ENCODE results near the gene PAWR.

PAWR gene

DNA sequence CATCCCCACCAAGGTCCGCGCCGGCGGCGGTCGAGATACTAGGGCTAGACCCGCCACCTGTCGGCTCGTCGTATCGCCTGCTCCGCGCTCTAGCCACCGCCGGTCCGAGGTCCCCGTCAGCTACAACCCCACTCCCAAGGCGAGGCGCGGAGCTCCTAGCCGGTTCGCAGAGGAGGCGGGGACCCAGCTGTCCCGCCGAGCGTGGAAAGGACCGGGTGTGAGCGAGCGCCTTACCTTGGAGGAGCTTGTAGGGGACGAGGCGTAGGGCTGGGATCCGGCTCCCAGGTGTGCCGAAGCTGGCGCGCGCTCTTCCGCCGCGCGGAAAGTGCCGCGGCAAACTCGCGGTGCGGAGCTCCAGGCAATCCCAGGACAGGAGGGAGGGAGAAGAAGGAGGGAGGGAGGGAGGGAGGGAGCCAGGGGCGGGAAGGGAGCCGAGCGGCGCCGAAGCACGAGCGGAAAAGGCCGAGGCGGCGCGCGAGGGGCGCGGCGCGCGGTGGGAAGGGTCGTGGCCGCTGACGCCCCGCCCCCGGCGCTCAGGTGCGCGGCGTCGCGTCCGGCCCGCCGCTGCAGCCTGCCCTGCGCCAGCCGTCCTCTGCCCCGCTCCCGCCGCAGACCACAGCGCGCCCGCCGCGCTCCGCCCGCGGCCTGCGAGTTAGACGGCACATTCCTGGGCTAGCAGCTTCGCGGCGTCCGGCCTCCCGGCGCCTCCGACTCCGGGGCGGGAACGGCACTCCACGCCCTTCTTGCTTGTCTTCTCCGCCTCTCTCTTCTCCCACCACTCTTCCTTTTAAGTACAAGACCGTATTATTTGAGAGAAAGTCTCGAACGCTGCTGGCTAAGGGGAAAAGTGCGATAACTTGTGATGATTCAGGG, at the start of gene PAWR:
PAWR (minus strand) TSS at position 327 of the 873 bp plus-strand sequence. CDS start 720 bp downstream, outside the sequence.
- H3K4me3 Mint-ChIP-seq: peak within 1 kb of the TSS; percentile 91
- H3K27me3 Mint-ChIP-seq: peaks cover 53% of the 10 kb centered on the region
- H3K27ac Mint-ChIP-seq: no peak within 1 kb of the TSS
- H3K4me1 Mint-ChIP-seq (ENCODE audit: low read depth): peaks cover 15% of the 10 kb centered on the region
- H3K9me3 Mint-ChIP-seq (ENCODE audit: low read depth): peaks cover 1% of the 10 kb centered on the region
- H3K36me3 Mint-ChIP-seq: no peaks in the 10 kb centered on the region

- Mint-ChIP-seq H3K36me3 (no peaks in the 10 kb centered on the region), H3K4me1 (ENCODE audit: low read depth) (no peaks in the 10 kb centered on the region), H3K27ac (no peak overlapping the region), H3K27me3 (peaks cover 8% of the 10 kb centered on the region), H3K4me3 (no peak overlapping the region), H3K9me3 (ENCODE audit: low read depth) (no peaks in the 10 kb centered on the region)
Observed at GRCh38 chr12:79737875-79738718, 47.3 kb upstream of the PAWR start.

GRCh38 chr12:79732638-79733037, 41.9 kb upstream of the PAWR start:
- peaks cover 1% of the 10 kb centered on the region for H3K27me3 Mint-ChIP-seq
- no peak overlapping the region for H3K27ac Mint-ChIP-seq
- no peaks in the 10 kb centered on the region for H3K36me3 Mint-ChIP-seq
- no peaks in the 10 kb centered on the region for H3K4me1 Mint-ChIP-seq (ENCODE audit: low read depth)
- H3K4me3 Mint-ChIP-seq: no peak overlapping the region
- no peaks in the 10 kb centered on the region for H3K9me3 Mint-ChIP-seq (ENCODE audit: low read depth)

GRCh38 chr12:79725987-79726386, 35.2 kb upstream of the PAWR start:
- H3K9me3 Mint-ChIP-seq (ENCODE audit: low read depth): no peaks in the 10 kb centered on the region
- no peak overlapping the region for H3K27ac Mint-ChIP-seq
- H3K4me3 Mint-ChIP-seq: no peak overlapping the region
- no peaks in the 10 kb centered on the region for H3K36me3 Mint-ChIP-seq
- peaks cover 6% of the 10 kb centered on the region for H3K27me3 Mint-ChIP-seq
- no peaks in the 10 kb centered on the region for H3K4me1 Mint-ChIP-seq (ENCODE audit: low read depth)

DNA sequence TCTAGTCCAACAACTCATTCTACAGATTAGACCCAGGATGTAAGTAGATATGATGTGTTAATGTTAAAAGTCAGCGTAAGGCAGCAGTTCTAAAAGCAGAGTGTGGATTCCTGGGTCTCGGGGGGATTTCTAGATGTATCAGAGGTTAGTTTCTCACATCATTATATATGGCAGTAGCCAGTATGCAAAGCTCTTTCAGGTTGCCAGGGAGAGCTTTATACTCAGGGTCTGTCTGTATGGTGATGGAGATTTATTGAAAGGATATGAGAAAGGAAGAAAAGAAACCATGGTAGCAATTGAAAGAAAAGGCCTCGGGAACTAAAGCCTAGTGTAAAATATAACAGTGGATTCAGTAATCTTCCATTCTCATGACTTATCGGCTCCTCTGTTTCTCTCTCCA, 26.2 kb upstream of the PAWR start:
- no peaks in the 10 kb centered on the region for H3K9me3 Mint-ChIP-seq (ENCODE audit: low read depth)
- no peaks in the 10 kb centered on the region for H3K4me1 Mint-ChIP-seq (ENCODE audit: low read depth)
- H3K4me3 Mint-ChIP-seq: no peak overlapping the region
- no peaks in the 10 kb centered on the region for H3K36me3 Mint-ChIP-seq
- no peak overlapping the region for H3K27ac Mint-ChIP-seq
- no peaks in the 10 kb centered on the region for H3K27me3 Mint-ChIP-seq

- no peaks in the 10 kb centered on the region for H3K9me3 Mint-ChIP-seq (ENCODE audit: low read depth)
Observed at GRCh38 chr12:79715308-79715707, 24.5 kb upstream of the PAWR start.

DNA sequence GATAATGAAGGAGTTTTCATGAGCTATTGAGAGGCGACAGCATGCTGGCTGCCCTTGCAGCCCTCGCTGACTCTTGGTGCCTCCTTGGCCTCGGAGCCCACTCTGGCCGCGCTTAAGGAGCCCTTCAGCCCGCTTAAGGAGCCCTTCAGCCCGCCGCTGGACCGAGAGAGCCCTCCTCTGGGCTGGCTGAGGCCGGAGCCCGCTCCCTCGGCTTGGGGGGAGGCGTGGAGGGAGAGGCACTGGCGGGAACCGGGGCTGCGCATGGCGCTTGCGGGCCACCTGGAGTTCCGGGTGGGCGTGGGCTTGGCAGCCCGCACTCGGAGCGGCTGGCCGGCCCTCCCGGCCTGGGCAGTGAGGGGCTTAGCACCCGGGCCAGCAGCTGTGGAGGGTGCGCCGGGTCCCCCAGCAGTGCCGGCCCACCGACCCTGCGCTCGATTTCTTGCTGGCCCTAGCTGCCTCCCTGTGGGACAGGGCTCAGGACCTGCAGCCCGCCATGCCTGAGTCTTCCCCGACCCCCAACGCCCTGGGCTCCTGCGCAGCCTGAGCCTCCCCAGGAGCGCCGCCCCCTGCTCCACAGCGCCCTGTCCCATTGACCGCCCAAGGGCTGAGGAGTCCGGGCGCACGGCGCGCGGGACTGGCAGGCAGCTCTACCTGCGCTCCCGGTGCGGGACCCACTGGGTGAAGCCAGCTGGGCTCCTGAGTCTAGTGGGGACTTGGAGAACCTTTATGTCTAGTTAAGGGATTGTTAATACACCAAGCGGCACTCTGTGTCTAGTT, 20.1 kb upstream of the PAWR start:
- Mint-ChIP-seq H3K4me1 (ENCODE audit: low read depth) (no peaks in the 10 kb centered on the region), H3K36me3 (no peaks in the 10 kb centered on the region), H3K27me3 (peaks cover 3% of the 10 kb centered on the region)

More at GRCh38 chr12:79715308-79715707, 24.5 kb upstream of the PAWR start:
- Mint-ChIP-seq H3K36me3 (no peaks in the 10 kb centered on the region), H3K4me3 (no peak overlapping the region), H3K27me3 (peaks cover 2% of the 10 kb centered on the region), H3K27ac (no peak overlapping the region), H3K4me1 (ENCODE audit: low read depth) (no peaks in the 10 kb centered on the region)

GRCh38 chr12:79707830-79708229, 17.1 kb upstream of the PAWR start:
- H3K36me3 Mint-ChIP-seq: no peaks in the 10 kb centered on the region
- H3K27ac Mint-ChIP-seq: no peak overlapping the region
- H3K4me1 Mint-ChIP-seq (ENCODE audit: low read depth): no peaks in the 10 kb centered on the region
- H3K4me3 Mint-ChIP-seq: no peak overlapping the region
- peaks cover 8% of the 10 kb centered on the region for H3K27me3 Mint-ChIP-seq
- H3K9me3 Mint-ChIP-seq (ENCODE audit: low read depth): no peaks in the 10 kb centered on the region

More for the DNA sequence above, 20.1 kb upstream of the PAWR start:
- Mint-ChIP-seq H3K9me3 (ENCODE audit: low read depth) (no peaks in the 10 kb centered on the region), H3K4me3 (no peak overlapping the region), H3K27ac (no peak overlapping the region)

DNA sequence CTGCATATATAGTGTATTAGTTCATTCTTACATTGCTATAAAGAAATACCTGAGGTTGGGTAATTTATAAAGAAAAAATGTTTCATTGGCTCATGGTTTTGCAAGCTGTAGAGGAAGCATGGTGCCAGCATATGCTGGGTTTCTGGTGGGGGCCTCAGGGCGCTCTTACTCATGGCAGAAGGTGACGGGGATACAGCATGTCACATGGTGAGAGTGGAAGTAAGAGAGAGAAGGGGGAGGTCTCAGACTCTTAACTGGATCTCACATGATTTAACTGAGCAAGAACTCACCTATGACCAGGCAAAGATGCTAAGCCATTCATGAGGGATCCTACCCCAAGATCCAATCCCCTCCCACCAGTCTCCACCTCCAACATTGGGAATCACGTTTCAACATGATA, 15.9 kb upstream of the PAWR start:
- Mint-ChIP-seq H3K27me3 (peaks cover 11% of the 10 kb centered on the region), H3K9me3 (ENCODE audit: low read depth) (no peaks in the 10 kb centered on the region), H3K4me3 (no peak overlapping the region), H3K4me1 (ENCODE audit: low read depth) (no peaks in the 10 kb centered on the region), H3K27ac (no peak overlapping the region), H3K36me3 (no peaks in the 10 kb centered on the region)

- no peak overlapping the region for H3K27ac Mint-ChIP-seq
- no peaks in the 10 kb centered on the region for H3K36me3 Mint-ChIP-seq
- H3K4me1 Mint-ChIP-seq (ENCODE audit: low read depth): no peaks in the 10 kb centered on the region
- no peak overlapping the region for H3K4me3 Mint-ChIP-seq
- peaks cover 11% of the 10 kb centered on the region for H3K27me3 Mint-ChIP-seq
- no peaks in the 10 kb centered on the region for H3K9me3 Mint-ChIP-seq (ENCODE audit: low read depth)
Observed at GRCh38 chr12:79706156-79706555, 15.4 kb upstream of the PAWR start.

DNA sequence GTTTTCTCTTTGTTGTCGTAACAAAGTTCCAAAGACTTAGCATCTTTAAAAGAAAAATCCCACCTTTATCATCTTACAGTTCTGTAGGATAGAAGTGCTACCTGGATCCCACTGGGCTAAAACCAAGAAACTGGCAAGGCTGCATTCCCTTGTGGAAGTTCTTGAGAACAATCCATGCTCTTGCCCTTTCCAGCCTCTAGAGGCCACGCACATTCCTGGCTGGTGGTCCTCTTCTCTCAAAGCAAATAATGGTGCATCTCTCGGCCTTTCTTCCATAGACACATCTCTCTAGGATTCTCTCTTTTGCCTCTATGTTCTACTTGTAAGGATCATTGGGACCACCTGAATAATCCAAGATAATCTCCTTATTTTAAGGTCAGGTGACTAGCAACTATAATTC, 8.2 kb upstream of the PAWR start:
- Mint-ChIP-seq H3K4me1 (ENCODE audit: low read depth) (no peaks in the 10 kb centered on the region), H3K4me3 (no peak overlapping the region)

DNA sequence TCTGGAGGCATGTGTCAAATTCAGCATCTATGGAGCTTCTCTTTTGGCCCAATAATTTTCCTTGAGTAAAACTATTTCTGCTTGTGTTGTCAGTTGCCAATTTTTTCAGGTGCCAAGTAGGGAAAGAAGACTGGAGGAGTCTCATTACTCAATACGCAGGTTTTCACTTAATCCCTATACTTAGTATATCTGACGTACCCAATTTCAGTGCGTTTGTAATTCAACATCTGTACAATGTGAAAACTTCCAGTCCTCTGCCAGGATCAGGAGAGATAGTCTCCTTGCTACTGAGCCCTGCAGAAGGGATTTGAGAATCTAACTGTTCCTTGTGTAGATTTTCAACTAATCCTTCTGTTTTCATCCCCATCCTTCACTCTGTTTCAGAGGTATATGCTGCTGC, 5.7 kb upstream of the PAWR start:
- peaks cover 28% of the 10 kb centered on the region for H3K27me3 Mint-ChIP-seq
- peaks cover 4% of the 10 kb centered on the region for H3K4me1 Mint-ChIP-seq (ENCODE audit: low read depth)
- H3K9me3 Mint-ChIP-seq (ENCODE audit: low read depth): peaks cover 3% of the 10 kb centered on the region
- no peak overlapping the region for H3K4me3 Mint-ChIP-seq
- no peak overlapping the region for H3K27ac Mint-ChIP-seq
- H3K36me3 Mint-ChIP-seq: no peaks in the 10 kb centered on the region

More for the DNA sequence above, 8.2 kb upstream of the PAWR start:
- Mint-ChIP-seq H3K9me3 (ENCODE audit: low read depth) (peaks cover 3% of the 10 kb centered on the region), H3K27ac (no peak overlapping the region), H3K36me3 (no peaks in the 10 kb centered on the region), H3K27me3 (peaks cover 16% of the 10 kb centered on the region)

DNA sequence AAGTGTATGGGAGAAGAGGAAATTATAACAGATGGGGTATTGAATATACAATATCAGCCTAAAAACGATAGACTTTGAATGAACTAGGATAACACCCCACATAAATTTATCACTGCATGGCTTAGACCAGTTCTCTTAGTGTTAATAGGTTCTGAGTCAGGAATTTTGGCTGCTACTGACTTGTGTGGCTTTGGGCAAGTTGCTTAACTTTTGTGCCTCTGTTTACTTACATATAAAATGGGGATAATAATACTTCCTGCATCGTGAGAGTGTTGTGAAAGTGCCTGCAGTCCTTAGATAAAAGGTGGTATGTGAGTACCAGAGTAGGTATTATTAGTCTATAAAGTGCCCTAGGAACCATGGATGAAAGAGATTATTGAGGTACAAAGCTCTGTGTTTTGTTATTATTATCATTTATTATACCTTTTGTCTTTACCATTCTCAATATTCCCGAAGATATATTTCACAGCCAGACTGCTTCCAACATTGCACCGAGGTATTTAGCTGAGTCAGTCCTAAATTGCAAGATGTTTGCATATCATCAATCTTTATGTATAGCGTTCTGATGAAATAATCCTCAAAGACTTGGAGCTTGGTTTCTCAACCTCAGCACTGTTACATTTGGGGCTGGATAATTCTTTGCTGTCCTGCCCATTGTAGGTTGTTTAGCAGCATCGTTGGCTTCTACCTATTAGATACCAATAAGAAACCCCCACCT, 2.3 kb upstream of the PAWR start:
- Mint-ChIP-seq H3K4me1 (ENCODE audit: low read depth) (peaks cover 15% of the 10 kb centered on the region), H3K4me3 (no peak overlapping the region), H3K27ac (no peak overlapping the region), H3K27me3 (peaks cover 39% of the 10 kb centered on the region), H3K9me3 (ENCODE audit: low read depth) (peaks cover 3% of the 10 kb centered on the region), H3K36me3 (no peaks in the 10 kb centered on the region)
